GM12878 (cell line): ENCODE measurements around the gene HUWE1. TPM values are rescaled to one million over a fixed set of nuclear protein-coding genes. Genes with fewer than 3 reads are reported as not detected.

Experiments
- BCLAF1 ChIP-seq: fragments of 450-650 bp; IDR thresholded peaks from 2 replicates; pipeline ENCODE4 v1.6.1; 2017; ENCODE audit warnings: antibody characterized with exemption, mild to moderate bottlenecking, moderate library complexity
- BHLHE40 ChIP-seq, 2 experiments: fragments of 450-650 bp in 1 of 2; IDR thresholded peaks; 2 replicates each; pipeline ENCODE4 v1.6.1; 2011 to 2017; ENCODE audit warnings: low read depth in 2 of 2, borderline replicate concordance in 1 of 2, improper control_type of control experiment in 1 of 2, low read length in 1 of 2, mild to moderate bottlenecking in 1 of 2
- CTCF ChIP-seq, 3 experiments: IDR thresholded peaks in 2 of 3; conservative IDR thresholded peaks in 1 of 3; 2 replicates each; pipeline ENCODE4 v1.5.1; 2011; ENCODE audit warnings: low read depth in 3 of 3, low read length in 3 of 3, mild to moderate bottlenecking in 3 of 3, control low read depth in 2 of 3, moderate library complexity in 2 of 3, inconsistent platforms in 1 of 3, mixed read lengths in 1 of 3; ENCODE audit not compliant: control insufficient read depth in 2 of 3, insufficient read depth in 1 of 3; ENCODE audit errors: extremely low read depth in 1 of 3
- ELK1 ChIP-seq: IDR thresholded peaks from 2 replicates; pipeline ENCODE4 v1.6.1; 2012; ENCODE audit warnings: low read depth, low read length, improper control_type of control experiment
- IKZF1 ChIP-seq: fragments of 450-650 bp; conservative IDR thresholded peaks from 2 replicates; pipeline ENCODE4 v1.6.1; 2017; ENCODE audit warnings: antibody characterized with exemption, mild to moderate bottlenecking
- MYB ChIP-seq: fragments of 150-350 bp; IDR thresholded peaks from 2 replicates; pipeline ENCODE4 v1.6.1; 2014; ENCODE audit warnings: mild to moderate bottlenecking, low read depth, low read length, borderline replicate concordance
- PML ChIP-seq: IDR thresholded peaks from 2 replicates; pipeline ENCODE4 v1.6.1; 2012; ENCODE audit warnings: low read length, inconsistent platforms
- RELB ChIP-seq: fragments of 450-650 bp; IDR thresholded peaks from 2 replicates; pipeline ENCODE4 v1.6.1; 2017; ENCODE audit warnings: low read depth, mild to moderate bottlenecking, moderate library complexity
- ZNF687 ChIP-seq: fragments of 450-650 bp; IDR thresholded peaks from 2 replicates; pipeline ENCODE4 v1.6.1; 2017; ENCODE audit warnings: mild to moderate bottlenecking, moderate library complexity
- polyA plus RNA-seq, 11 experiments: library from polyadenylated mRNA; depleted of rRNA in 4 of 11; unstranded in 6 of 11; stranded (reverse) in 5 of 11; fragments of >200 nt; fragmentation: Nextera tagmentation in 4 of 11; fragmentation: Illumina TruSeq in 1 of 11; extraction: Ambion mirVana in 4 of 11; extraction: Trizol in 1 of 11; gene quantifications; 1 replicate in 1 of 11; 2 replicates in 10 of 11; pipeline versions ENCODE4 v1.2.1 to v1.2.3, GENCODE V29; 2011 to 2016; ENCODE audit warnings: inconsistent platforms in 2 of 11, missing spikeins in 2 of 11, low read depth in 1 of 11
- total RNA-seq, 4 experiments: library from RNA; depleted of rRNA in 3 of 4; stranded (reverse); fragments of >200 nt in 3 of 4; fragmentation: Illumina TruSeq in 1 of 4; extraction: Trizol in 1 of 4; gene quantifications; 2 replicates each; pipeline versions ENCODE4 v1.2.1 to v1.2.3, GENCODE V29; 2013 to 2021
- TF ChIP-seq, protein P1 (sequence below): fragments of 450-650 bp; IDR thresholded peaks from 2 replicates; pipeline ENCODE4 v1.6.1; 2016; ENCODE audit warnings: mild to moderate bottlenecking
- TF ChIP-seq, protein P2 (sequence below): fragments of 450-650 bp; IDR thresholded peaks from 2 replicates; pipeline ENCODE4 v1.6.1; 2017; ENCODE audit warnings: mild to moderate bottlenecking, moderate library complexity

The HUWE1 gene
- total and polyA plus RNA-seq, 10 of the 15 experiments (the other 5 are each of a cell fraction or from before 2014, with no cell fraction given), result 35.9 to 280 (median 100) TPM

GRCh38 chrX:53704294-53704693, 17.8 kb upstream of the HUWE1 start (continued):
- TF ChIP-seq, protein P1, sequence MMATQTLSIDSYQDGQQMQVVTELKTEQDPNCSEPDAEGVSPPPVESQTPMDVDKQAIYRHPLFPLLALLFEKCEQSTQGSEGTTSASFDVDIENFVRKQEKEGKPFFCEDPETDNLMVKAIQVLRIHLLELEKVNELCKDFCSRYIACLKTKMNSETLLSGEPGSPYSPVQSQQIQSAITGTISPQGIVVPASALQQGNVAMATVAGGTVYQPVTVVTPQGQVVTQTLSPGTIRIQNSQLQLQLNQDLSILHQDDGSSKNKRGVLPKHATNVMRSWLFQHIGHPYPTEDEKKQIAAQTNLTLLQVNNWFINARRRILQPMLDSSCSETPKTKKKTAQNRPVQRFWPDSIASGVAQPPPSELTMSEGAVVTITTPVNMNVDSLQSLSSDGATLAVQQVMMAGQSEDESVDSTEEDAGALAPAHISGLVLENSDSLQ, result no peak
- TF ChIP-seq BHLHE40 (IDR thresholded peaks at IDR 0.05; ENCODE audit: borderline replicate concordance in 1 of 2, low read depth in 2 of 2, low read length in 1 of 2) (no peak; a peak in 1 of 4 replicates), ZNF687 (peak; percentile 92), PML (no peak), ELK1 (no peak), IKZF1 (peak; percentile 35; the same call in 1 of the 2 replicates), MYB (no peak), RELB (0 out of 2 replicates have a peak, but pooled peaks have one; percentile 19), BCLAF1 (no peak), CTCF (IDR thresholded peaks at IDR 0.05 in 2 of 3, conservative IDR thresholded peaks at IDR 0.05 in 1 of 3; ENCODE audit: control insufficient read depth in 2 of 3, extremely low read depth in 1 of 3, insufficient read depth in 1 of 3, low read depth in 3 of 3, low read length in 3 of 3) (no peak)
- TF ChIP-seq, protein P2, sequence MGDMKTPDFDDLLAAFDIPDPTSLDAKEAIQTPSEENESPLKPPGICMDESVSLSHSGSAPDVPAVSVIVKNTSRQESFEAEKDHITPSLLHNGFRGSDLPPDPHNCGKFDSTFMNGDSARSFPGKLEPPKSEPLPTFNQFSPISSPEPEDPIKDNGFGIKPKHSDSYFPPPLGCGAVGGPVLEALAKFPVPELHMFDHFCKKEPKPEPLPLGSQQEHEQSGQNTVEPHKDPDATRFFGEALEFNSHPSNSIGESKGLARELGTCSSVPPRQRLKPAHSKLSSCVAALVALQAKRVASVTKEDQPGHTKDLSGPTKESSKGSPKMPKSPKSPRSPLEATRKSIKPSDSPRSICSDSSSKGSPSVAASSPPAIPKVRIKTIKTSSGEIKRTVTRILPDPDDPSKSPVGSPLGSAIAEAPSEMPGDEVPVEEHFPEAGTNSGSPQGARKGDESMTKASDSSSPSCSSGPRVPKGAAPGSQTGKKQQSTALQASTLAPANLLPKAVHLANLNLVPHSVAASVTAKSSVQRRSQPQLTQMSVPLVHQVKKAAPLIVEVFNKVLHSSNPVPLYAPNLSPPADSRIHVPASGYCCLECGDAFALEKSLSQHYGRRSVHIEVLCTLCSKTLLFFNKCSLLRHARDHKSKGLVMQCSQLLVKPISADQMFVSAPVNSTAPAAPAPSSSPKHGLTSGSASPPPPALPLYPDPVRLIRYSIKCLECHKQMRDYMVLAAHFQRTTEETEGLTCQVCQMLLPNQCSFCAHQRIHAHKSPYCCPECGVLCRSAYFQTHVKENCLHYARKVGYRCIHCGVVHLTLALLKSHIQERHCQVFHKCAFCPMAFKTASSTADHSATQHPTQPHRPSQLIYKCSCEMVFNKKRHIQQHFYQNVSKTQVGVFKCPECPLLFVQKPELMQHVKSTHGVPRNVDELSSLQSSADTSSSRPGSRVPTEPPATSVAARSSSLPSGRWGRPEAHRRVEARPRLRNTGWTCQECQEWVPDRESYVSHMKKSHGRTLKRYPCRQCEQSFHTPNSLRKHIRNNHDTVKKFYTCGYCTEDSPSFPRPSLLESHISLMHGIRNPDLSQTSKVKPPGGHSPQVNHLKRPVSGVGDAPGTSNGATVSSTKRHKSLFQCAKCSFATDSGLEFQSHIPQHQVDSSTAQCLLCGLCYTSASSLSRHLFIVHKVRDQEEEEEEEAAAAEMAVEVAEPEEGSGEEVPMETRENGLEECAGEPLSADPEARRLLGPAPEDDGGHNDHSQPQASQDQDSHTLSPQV, result no peak
